Smooth muscle cell (in vitro differentiated cells): ENCODE results near the gene PAPPA2. TPM values are rescaled to one million over a fixed set of nuclear protein-coding genes. Genes with fewer than 3 reads are reported as not detected.

Source experiments
- DNase-seq: peaks from one replicate; lab custom pipeline; 2025; ENCODE audit not compliant: unreplicated experiment; lab: John Stamatoyannopoulos, UW
- H2AFZ ChIP-seq: fragments of 200-600 bp; sonication (generic); 2 replicates; pipeline ENCODE4 v1.6.0; 2016; ENCODE audit warnings: antibody characterized with exemption, low read depth, mild to moderate bottlenecking
- H3F3A ChIP-seq: fragments of 200-600 bp; sonication (generic); 2 replicates; pipeline ENCODE4 v1.6.0; 2017; ENCODE audit warnings: antibody characterized with exemption, low read depth
- H3K27ac ChIP-seq: fragments of 200-600 bp; sonication (generic); 2 replicates; pipeline ENCODE4 v1.5.1; 2016; ENCODE audit warnings: low read depth, mild to moderate bottlenecking
- H3K27me3 ChIP-seq: fragments of 200-600 bp; sonication (generic); 2 replicates; pipeline ENCODE4 v1.6.1; 2016; ENCODE audit warnings: low read depth, mild to moderate bottlenecking
- H3K36me3 ChIP-seq: fragments of 200-600 bp; sonication (generic); 2 replicates; pipeline ENCODE4 v1.5.1; 2016; ENCODE audit warnings: low read depth
- H3K4me1 ChIP-seq: fragments of 200-600 bp; sonication (generic); 2 replicates; pipeline ENCODE4 v1.5.1; 2016; ENCODE audit warnings: low read depth
- H3K4me2 ChIP-seq: fragments of 200-600 bp; sonication (generic); 2 replicates; pipeline ENCODE4 v1.6.0; 2016; ENCODE audit warnings: mild to moderate bottlenecking
- H3K4me3 ChIP-seq: fragments of 200-600 bp; sonication (generic); 2 replicates; pipeline ENCODE4 v1.5.1; 2016; ENCODE audit warnings: mild to moderate bottlenecking
- H3K79me2 ChIP-seq: fragments of 200-600 bp; sonication (generic); 2 replicates; pipeline ENCODE4 v1.6.0; 2016; ENCODE audit warnings: low read depth, mild to moderate bottlenecking
- H3K9ac ChIP-seq: fragments of 200-600 bp; sonication (generic); 2 replicates; pipeline ENCODE4 v1.6.0; 2016; ENCODE audit warnings: low read depth
- H3K9me3 ChIP-seq: fragments of 200-600 bp; sonication (generic); replicated peaks from 2 replicates; pipeline ENCODE4 v1.5.1; 2016; ENCODE audit warnings: low read depth
- H4K20me1 ChIP-seq: fragments of 200-600 bp; sonication (generic); 2 replicates; pipeline ENCODE4 v1.6.0; 2016; ENCODE audit warnings: low read depth
- WGBS: methylation state at CpG from one replicate; pipeline ENCODE4 v1.1.7; 2016; ENCODE audit warnings: low lambda C conversion rate; 5-methylcytosine and 5-hydroxymethylcytosine counted together
- polyA plus RNA-seq: library from polyadenylated mRNA; unstranded; fragments of >200 nt; fragmentation: Nextera tagmentation; extraction: Ambion mirVana; gene quantifications from 2 replicates; pipeline ENCODE4 v1.2.1, GENCODE V29; 2016
- total RNA-seq: library from RNA; depleted of rRNA; stranded (reverse); fragments of >200 nt; gene quantifications from 2 replicates; pipeline ENCODE4 v1.2.3, GENCODE V29; 2014
- TF ChIP-seq, protein P1 (sequence below): fragments of 200-600 bp; sonication (generic); IDR thresholded peaks from 2 replicates; pipeline ENCODE4 v1.5.1; 2017; ENCODE audit warnings: borderline replicate concordance, mild to moderate bottlenecking, antibody characterized with exemption; ENCODE audit not compliant: insufficient read depth, poor library complexity, severe bottlenecking

The PAPPA2 gene
- total and polyA plus RNA-seq, 2 experiments from 2014 or later: 0.03 to 0.27 TPM

GRCh38 chr1:176778056-176778455 lies 315.1 kb downstream of the PAPPA2 start:
- WGBS: 83% methylated on average over 1 of the region's 1 CpG
- H3K4me3 ChIP-seq: no peak overlapping the region
- H4K20me1 ChIP-seq: no peaks in the 10 kb centered on the region
- H3F3A ChIP-seq: no peaks in the 10 kb centered on the region
- H3K4me2 ChIP-seq: no peak overlapping the region
- H2AFZ ChIP-seq: no peak overlapping the region
- no peak overlapping the region for H3K9ac ChIP-seq
- TF ChIP-seq, protein P1, sequence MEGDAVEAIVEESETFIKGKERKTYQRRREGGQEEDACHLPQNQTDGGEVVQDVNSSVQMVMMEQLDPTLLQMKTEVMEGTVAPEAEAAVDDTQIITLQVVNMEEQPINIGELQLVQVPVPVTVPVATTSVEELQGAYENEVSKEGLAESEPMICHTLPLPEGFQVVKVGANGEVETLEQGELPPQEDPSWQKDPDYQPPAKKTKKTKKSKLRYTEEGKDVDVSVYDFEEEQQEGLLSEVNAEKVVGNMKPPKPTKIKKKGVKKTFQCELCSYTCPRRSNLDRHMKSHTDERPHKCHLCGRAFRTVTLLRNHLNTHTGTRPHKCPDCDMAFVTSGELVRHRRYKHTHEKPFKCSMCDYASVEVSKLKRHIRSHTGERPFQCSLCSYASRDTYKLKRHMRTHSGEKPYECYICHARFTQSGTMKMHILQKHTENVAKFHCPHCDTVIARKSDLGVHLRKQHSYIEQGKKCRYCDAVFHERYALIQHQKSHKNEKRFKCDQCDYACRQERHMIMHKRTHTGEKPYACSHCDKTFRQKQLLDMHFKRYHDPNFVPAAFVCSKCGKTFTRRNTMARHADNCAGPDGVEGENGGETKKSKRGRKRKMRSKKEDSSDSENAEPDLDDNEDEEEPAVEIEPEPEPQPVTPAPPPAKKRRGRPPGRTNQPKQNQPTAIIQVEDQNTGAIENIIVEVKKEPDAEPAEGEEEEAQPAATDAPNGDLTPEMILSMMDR: no peak
- no peaks in the 10 kb centered on the region for H3K79me2 ChIP-seq
- no peak for DNase-seq
- no peaks in the 10 kb centered on the region for H3K36me3 ChIP-seq
- H3K27me3 ChIP-seq: peaks cover 5% of the 10 kb centered on the region
- H3K9me3 ChIP-seq: no peaks in the 10 kb centered on the region
- no peak overlapping the region for H3K27ac ChIP-seq
- H3K4me1 ChIP-seq: no peaks in the 10 kb centered on the region

DNA sequence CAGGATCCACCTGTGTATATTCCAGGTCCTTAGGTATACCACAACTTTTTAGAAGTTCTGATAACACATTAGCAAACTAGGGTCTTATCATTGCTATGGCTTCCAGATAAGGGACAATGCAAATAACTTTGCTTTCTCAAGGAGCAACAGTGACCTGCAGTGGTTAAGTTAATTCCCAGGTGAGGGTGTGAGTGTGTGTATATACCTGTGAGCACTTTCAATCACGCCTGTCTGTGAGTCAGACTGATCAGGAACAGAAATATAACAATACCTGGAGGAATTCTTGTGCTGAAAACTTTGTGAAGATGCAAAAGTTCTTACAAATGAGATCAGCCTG lies 317.0 kb downstream of the PAPPA2 start:
- Histone ChIP-seq H3K79me2 (no peaks in the 10 kb centered on the region), H3F3A (no peaks in the 10 kb centered on the region), H3K4me1 (no peaks in the 10 kb centered on the region), H3K36me3 (no peaks in the 10 kb centered on the region), H3K4me2 (no peak overlapping the region), H3K27me3 (peaks cover 5% of the 10 kb centered on the region), H3K9ac (no peak overlapping the region), H3K9me3 (no peaks in the 10 kb centered on the region), H4K20me1 (no peaks in the 10 kb centered on the region), H3K4me3 (no peak overlapping the region), H3K27ac (no peak overlapping the region), H2AFZ (no peak overlapping the region)
- 67% methylated on average over 1 of the region's 1 CpG for WGBS
- TF ChIP-seq, protein P1: no peak
- DNase-seq: no peak

DNA sequence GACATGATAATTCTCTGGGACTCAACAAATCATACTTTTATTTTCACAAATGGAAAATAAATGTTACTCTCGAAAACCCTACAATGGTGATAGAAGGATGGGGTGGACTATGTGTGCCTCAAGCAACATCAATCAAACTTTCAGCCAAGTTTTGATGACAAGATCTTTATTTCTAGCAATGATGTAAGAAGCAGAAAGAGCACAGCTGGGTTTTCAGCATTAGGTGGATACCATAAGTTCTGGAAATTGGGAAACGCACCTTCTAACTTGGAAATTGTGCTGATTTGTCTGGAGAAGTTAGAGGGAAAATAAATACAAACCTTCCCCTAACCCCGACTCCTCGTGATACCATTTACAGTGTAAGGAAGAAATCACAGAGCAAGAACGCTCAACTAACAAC lies 320.3 kb downstream of the PAPPA2 start:
- TF ChIP-seq, protein P1: no peak
- Histone ChIP-seq H4K20me1 (no peaks in the 10 kb centered on the region), H3K4me3 (no peak overlapping the region), H3K4me2 (no peak overlapping the region), H3F3A (no peaks in the 10 kb centered on the region), H3K79me2 (no peaks in the 10 kb centered on the region), H3K9me3 (no peaks in the 10 kb centered on the region), H3K4me1 (no peaks in the 10 kb centered on the region), H3K36me3 (no peaks in the 10 kb centered on the region), H3K27me3 (no peaks in the 10 kb centered on the region), H3K27ac (no peak overlapping the region), H3K9ac (no peak overlapping the region), H2AFZ (no peak overlapping the region)
- DNase-seq: no peak
- WGBS: 80% methylated on average over 5 of the region's 5 CpGs

GRCh38 chr1:176785056-176785455 lies 322.1 kb downstream of the PAPPA2 start:
- Histone ChIP-seq H4K20me1 (no peaks in the 10 kb centered on the region), H3K4me2 (no peak overlapping the region), H2AFZ (no peak overlapping the region), H3K9ac (no peak overlapping the region), H3F3A (no peaks in the 10 kb centered on the region), H3K36me3 (no peaks in the 10 kb centered on the region), H3K79me2 (no peaks in the 10 kb centered on the region), H3K4me1 (no peaks in the 10 kb centered on the region), H3K4me3 (no peak overlapping the region), H3K9me3 (no peaks in the 10 kb centered on the region), H3K27ac (no peak overlapping the region), H3K27me3 (no peaks in the 10 kb centered on the region)
- no peak for DNase-seq
- 93% methylated on average over 6 of the region's 6 CpGs for WGBS
- TF ChIP-seq, protein P1: no peak
